Suppressor macrophage treated with lipopolysaccharide for 4 hours (primary cell): Measurements from ENCODE around the gene RHOT1.
A peak's percentile ranks its signal among the peaks of the same experiment; 100 is the strongest.
"Not testable (repeated sequence)": the region's sequence is repeated elsewhere in the genome, so short reads cannot be mapped to it uniquely, and the experiment has no call there.

ENCODE experiments used
- DNase-seq: peaks from one replicate; pipeline ENCODE4 v3.0.0-alpha.2; 2020

Gene RHOT1

GRCh38 chr17:32142038-32142856 lies at the start of gene RHOT1:
Gene RHOT1 (plus strand): TSS chr17:32142502. CDS start chr17:32142693, 191 bp downstream.
- DNase-seq: peak; percentile 82

GRCh38 chr17:32099686-32100085 lies 42.6 kb upstream of the RHOT1 start:
- DNase-seq: no peak

GRCh38 chr17:32100323-32100722 lies 42.0 kb upstream of the RHOT1 start:
- not testable (repeated sequence) for DNase-seq

GRCh38 chr17:32100971-32101631 lies 41.2 kb upstream of the RHOT1 start:
- DNase-seq: no peak

- DNase-seq: no peak
Observed at GRCh38 chr17:32102172-32102571, 40.1 kb upstream of the RHOT1 start.

- DNase-seq: no peak
Observed at GRCh38 chr17:32102646-32103186, 39.6 kb upstream of the RHOT1 start.

- no peak for DNase-seq
Observed at GRCh38 chr17:32103476-32104113, 38.7 kb upstream of the RHOT1 start.

- peak; percentile 40 for DNase-seq
Observed at GRCh38 chr17:32104158-32104557, 38.1 kb upstream of the RHOT1 start.

- DNase-seq: not testable (repeated sequence)
Observed at GRCh38 chr17:32106471-32106981, 35.8 kb upstream of the RHOT1 start.

- DNase-seq: not testable (repeated sequence)
Observed at GRCh38 chr17:32107194-32107593, 35.1 kb upstream of the RHOT1 start.

GRCh38 chr17:32110596-32110995 lies 31.7 kb upstream of the RHOT1 start:
- DNase-seq: no peak

- peak; percentile 31 for DNase-seq
Observed at GRCh38 chr17:32111141-32111771, 31.0 kb upstream of the RHOT1 start.

GRCh38 chr17:32112416-32112815 lies 29.9 kb upstream of the RHOT1 start:
- DNase-seq: no peak

- DNase-seq: no peak
Observed at GRCh38 chr17:32114536-32114935, 27.8 kb upstream of the RHOT1 start.

GRCh38 chr17:32115546-32115945 lies 26.8 kb upstream of the RHOT1 start:
- DNase-seq: not testable (repeated sequence)

- no peak for DNase-seq
Observed at GRCh38 chr17:32116937-32117336, 25.4 kb upstream of the RHOT1 start.

- DNase-seq: no peak
Observed at GRCh38 chr17:32117399-32117798, 24.9 kb upstream of the RHOT1 start.

- not testable (repeated sequence) for DNase-seq
Observed at GRCh38 chr17:32118088-32118487, 24.2 kb upstream of the RHOT1 start.

- DNase-seq: no peak
Observed at GRCh38 chr17:32118835-32119234, 23.5 kb upstream of the RHOT1 start.

- DNase-seq: no peak
Observed at GRCh38 chr17:32120141-32120540, 22.2 kb upstream of the RHOT1 start.

- DNase-seq: no peak
Observed at GRCh38 chr17:32120716-32121115, 21.6 kb upstream of the RHOT1 start.

GRCh38 chr17:32123782-32124181 lies 18.5 kb upstream of the RHOT1 start:
- peak; percentile 29 for DNase-seq
